ENCODE results near the gene CHTOP.

Gene CHTOP

DNA sequence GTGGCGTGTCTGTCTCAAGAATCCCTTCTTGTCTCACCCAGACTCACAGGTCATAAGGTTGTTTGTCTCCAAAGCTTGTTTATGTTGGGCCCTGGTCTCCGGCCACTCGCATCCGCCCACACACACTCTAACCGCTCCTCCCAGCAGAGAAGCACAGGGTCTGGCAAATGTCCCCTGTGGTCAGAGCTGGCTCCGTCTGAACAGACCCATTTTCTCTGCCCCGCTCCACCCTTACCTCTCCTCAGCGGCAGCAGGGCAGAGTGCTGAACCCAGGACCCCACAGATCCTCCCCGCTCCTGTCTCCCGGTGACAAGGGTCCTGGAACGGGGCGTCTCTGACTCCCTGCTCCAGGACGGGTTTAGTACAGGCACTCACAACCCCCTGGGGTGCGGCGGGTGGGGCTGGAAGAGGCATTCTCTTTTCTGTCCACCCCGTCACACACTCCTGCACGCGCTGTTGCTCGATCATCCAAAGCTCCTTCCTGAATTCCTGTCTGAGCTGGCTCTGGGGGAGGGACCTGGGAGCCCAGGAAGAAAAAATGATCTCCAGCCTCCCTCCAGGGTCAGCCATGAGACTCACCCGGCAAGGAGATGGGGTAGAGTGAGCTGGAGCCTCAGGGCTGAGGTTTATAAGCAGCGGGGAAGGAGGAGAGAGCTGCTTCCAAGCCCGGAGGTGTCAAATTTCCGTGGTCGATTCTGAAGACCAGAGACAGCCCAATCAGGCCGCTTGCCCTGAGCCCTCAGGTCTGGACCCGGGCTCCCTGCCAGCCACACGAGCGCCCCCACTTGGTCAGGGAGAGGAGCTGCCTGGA lies 6.8 kb upstream of the CHTOP start, which contains the start of gene S100A13:
Gene S100A13, minus strand, starts transcription at position 602 of the 811 bp plus-strand sequence. CDS start 1,033 bp downstream, outside the sequence.
- peaks cover 24% of the 10 kb centered on the region for H3K36me3 Mint-ChIP-seq (ENCODE audit: low read depth)
- H3K27me3 Mint-ChIP-seq (ENCODE audit: low read depth), result no peaks in the 10 kb centered on the region
- peaks cover 61% of the 10 kb centered on the region for H3K4me1 Mint-ChIP-seq

DNA sequence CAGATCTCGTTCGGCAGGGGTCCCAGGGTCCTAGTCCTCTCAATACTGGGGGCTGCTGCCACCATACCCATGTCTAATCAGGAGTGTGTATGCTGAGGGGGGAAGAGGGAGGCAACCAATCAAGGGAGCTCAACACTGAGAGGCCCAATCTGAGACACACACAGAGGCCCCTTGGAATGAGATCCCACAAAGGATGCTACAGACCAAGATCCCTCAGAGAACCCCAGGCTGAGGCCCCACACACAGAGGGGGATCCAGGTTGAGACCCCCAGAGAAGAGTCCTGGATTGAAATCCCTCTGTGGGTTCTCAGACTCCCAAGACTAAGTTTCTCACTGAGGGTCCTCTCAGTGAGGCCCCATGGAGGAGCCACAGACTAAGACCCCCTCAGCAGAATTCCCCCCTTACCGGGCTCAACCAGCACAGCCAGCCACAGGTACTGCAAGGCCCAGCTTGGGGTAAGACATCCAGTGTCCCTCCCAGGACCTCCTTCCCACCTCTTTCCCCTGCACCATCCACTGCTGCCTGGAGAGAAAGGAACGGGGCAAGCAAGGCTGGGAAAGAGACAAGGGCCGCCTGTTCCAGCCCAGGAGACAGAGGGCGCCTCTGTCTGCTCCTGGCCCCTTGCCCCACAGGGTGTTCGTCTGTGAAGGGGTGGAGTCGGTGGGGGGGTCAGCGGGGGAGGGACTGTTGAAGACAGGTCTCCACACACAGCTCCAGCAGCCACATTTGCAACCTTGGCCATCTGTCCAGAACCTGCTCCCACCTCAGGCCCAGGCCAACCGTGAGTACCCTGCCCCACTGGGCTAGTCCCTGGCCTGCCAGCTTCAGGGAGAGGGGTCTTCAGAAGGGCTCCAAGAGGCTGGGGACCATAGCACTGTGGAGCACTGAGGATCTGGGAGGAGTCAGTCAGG lies 5.9 kb upstream of the CHTOP start, which contains the start of gene S100A1:
Gene S100A1, plus strand, starts transcription at position 720 of the 912 bp plus-strand sequence. CDS start 2,088 bp downstream, outside the sequence.
- H3K27ac Mint-ChIP-seq, result peak within 1 kb of the TSS; percentile 96 to 99 (median 98)
- H3K4me3 Mint-ChIP-seq, result peak within 1 kb of the TSS; percentile 91 to 96 (median 94)
- H3K4me1 Mint-ChIP-seq, result peaks cover 62% of the 10 kb centered on the region
- H3K36me3 Mint-ChIP-seq (ENCODE audit: low read depth), result peaks cover 16% of the 10 kb centered on the region
- TF ChIP-seq, protein P1, sequence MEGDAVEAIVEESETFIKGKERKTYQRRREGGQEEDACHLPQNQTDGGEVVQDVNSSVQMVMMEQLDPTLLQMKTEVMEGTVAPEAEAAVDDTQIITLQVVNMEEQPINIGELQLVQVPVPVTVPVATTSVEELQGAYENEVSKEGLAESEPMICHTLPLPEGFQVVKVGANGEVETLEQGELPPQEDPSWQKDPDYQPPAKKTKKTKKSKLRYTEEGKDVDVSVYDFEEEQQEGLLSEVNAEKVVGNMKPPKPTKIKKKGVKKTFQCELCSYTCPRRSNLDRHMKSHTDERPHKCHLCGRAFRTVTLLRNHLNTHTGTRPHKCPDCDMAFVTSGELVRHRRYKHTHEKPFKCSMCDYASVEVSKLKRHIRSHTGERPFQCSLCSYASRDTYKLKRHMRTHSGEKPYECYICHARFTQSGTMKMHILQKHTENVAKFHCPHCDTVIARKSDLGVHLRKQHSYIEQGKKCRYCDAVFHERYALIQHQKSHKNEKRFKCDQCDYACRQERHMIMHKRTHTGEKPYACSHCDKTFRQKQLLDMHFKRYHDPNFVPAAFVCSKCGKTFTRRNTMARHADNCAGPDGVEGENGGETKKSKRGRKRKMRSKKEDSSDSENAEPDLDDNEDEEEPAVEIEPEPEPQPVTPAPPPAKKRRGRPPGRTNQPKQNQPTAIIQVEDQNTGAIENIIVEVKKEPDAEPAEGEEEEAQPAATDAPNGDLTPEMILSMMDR (IDR thresholded peaks at IDR 0.05; ENCODE audit: unreplicated experiment in 3 of 3), result peak in 2 of 3 experiments; percentile 12 to 75
- no peaks in the 10 kb centered on the region for H3K27me3 Mint-ChIP-seq (ENCODE audit: low read depth)
- no peaks in the 10 kb centered on the region for H3K9me3 Mint-ChIP-seq

More for the DNA sequence above, 6.8 kb upstream of the CHTOP start, which contains the start of gene S100A13:
- H3K4me3 Mint-ChIP-seq, result peak within 1 kb of the TSS; percentile 91 to 96 (median 94)
- TF ChIP-seq, protein P1 (IDR thresholded peaks at IDR 0.05; ENCODE audit: unreplicated experiment in 3 of 3), result peak in 2 of 3 experiments; percentile 81
- no peaks in the 10 kb centered on the region for H3K9me3 Mint-ChIP-seq
- peak within 1 kb of the TSS; percentile 96 to 99 (median 98) for H3K27ac Mint-ChIP-seq

DNA sequence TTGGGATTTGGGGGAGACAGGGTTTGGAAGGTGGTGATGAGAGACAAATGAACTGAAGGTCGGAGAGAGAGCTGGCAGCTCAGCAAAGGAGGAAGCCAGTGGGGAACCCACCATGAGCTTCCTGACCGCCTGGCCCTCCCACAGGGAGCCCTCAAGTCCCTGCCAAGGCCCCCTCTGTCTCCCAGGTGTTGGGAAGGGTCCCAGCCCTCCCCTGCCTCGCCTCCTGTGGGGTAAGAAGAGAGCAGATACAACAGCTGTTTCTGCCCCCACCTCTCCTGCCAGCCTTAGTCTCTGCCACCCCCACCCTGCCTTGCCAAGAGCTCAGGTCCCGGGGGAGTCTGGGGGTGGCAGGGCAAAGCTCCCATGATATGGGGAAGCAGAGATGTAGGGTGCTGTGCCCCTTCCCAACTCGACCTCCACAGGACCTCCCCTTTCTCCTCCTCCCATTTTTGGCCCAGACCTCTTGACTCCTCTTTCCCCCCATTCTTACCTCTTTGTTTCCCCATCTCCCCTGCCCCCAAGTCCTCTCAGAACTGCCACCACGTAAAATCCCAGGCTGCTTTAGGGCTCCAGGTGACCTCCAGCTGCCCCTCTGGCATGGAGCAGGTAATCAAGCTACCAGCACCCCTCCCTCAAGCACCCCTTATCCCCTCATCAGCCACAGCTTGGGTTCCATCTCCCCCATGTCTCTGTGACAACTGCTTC lies 5.1 kb upstream of the CHTOP start:
- TF ChIP-seq, protein P1 (IDR thresholded peaks at IDR 0.05; ENCODE audit: unreplicated experiment in 3 of 3), result no peak
- peak overlapping the region in 1 of 3 experiments; percentile 45 for H3K4me3 Mint-ChIP-seq
- H3K27ac Mint-ChIP-seq, result peak overlapping the region; percentile 66 to 99 (median 87)
- H3K27me3 Mint-ChIP-seq (ENCODE audit: low read depth), result no peaks in the 10 kb centered on the region
- peaks cover 15% of the 10 kb centered on the region for H3K36me3 Mint-ChIP-seq (ENCODE audit: low read depth)
- no peaks in the 10 kb centered on the region for H3K9me3 Mint-ChIP-seq
- H3K4me1 Mint-ChIP-seq, result peaks cover 68% of the 10 kb centered on the region

DNA sequence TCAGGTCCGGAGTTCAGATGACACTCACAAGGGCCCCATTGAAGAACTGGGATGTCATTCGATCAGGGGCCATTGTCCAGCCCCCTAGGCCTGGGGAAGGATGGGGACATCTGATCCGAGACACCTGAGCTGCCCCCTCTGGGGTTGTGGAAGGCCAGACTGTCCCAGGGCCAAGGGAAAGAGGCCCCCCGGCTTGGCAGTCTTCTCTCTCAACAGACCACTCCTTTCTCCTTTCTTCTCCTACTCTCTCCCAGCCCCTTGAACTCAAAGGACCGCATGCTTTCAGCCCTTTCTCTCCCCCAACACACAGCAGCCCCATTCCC lies 4.6 kb upstream of the CHTOP start:
- peaks cover 14% of the 10 kb centered on the region for H3K36me3 Mint-ChIP-seq (ENCODE audit: low read depth)
- no peaks in the 10 kb centered on the region for H3K9me3 Mint-ChIP-seq
- H3K4me3 Mint-ChIP-seq, result peak overlapping the region in 2 of 3 experiments; percentile 45 to 54
- TF ChIP-seq, protein P1 (IDR thresholded peaks at IDR 0.05; ENCODE audit: unreplicated experiment in 3 of 3), result no peak
- H3K27ac Mint-ChIP-seq, result peak overlapping the region; percentile 66 to 99 (median 87)
- peaks cover 68% of the 10 kb centered on the region for H3K4me1 Mint-ChIP-seq
- no peaks in the 10 kb centered on the region for H3K27me3 Mint-ChIP-seq (ENCODE audit: low read depth)

DNA sequence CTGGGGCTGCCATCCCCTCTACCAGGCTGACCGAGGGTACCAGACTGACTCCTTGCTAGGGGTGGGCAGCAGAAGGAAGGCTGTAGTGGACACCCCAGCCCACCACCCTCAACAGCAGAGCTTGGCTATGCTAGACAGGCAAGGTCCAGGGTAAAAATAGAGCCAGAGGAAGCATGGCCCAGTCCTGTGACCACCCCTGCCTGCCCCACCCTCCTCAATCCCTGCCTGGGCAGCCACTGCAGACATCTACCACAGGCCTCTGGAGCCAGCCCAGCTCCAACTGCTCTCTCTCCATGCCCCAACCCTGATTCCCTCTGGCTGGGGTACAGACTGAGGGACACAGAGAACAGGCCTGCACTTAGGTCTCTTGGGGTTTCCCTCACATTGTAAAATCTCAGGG lies 3.9 kb upstream of the CHTOP start:
- peak overlapping the region; percentile 66 to 99 (median 87) for H3K27ac Mint-ChIP-seq
- no peaks in the 10 kb centered on the region for H3K9me3 Mint-ChIP-seq
- H3K4me1 Mint-ChIP-seq, result peaks cover 71% of the 10 kb centered on the region
- peaks cover 15% of the 10 kb centered on the region for H3K36me3 Mint-ChIP-seq (ENCODE audit: low read depth)
- no peak overlapping the region for H3K4me3 Mint-ChIP-seq
- TF ChIP-seq, protein P1 (IDR thresholded peaks at IDR 0.05; ENCODE audit: unreplicated experiment in 3 of 3), result no peak
- H3K27me3 Mint-ChIP-seq (ENCODE audit: low read depth), result no peaks in the 10 kb centered on the region

All from nephron (organoid).